GM12874 (cell line): ENCODE data around the gene BSCL2.

Experiments used
- CTCF ChIP-seq: IDR thresholded peaks from 2 replicates; pipeline ENCODE4 v1.5.1; 2011; ENCODE audit warnings: low read depth, mild to moderate bottlenecking, control low read depth, low read length, moderate library complexity; ENCODE audit not compliant: insufficient read depth

The BSCL2 gene

GRCh38 chr11:62705880-62706849 is 1.1 kb downstream of the BSCL2 start:
- TF ChIP-seq CTCF: no peak

- TF ChIP-seq CTCF: no peak
Measured at GRCh38 chr11:62705413-62705812, 1.8 kb downstream of the BSCL2 start.

- TF ChIP-seq CTCF: no peak
Measured at GRCh38 chr11:62702246-62702645, 5.0 kb downstream of the BSCL2 start.

GRCh38 chr11:62694455-62695167 is 12.6 kb downstream of the BSCL2 start:
- TF ChIP-seq CTCF: peak; percentile 77

- no peak for TF ChIP-seq CTCF
Measured at GRCh38 chr11:62689421-62690183, 17.6 kb downstream of the BSCL2 start, which contains the start of gene LRRN4CL. LRRN4CL (minus strand) TSS chr11:62689530; CDS start chr11:62688508, 1,022 bp downstream.

- TF ChIP-seq CTCF: no peak
Measured at GRCh38 chr11:62688491-62688890, 18.7 kb downstream of the BSCL2 start.
